NCI-H82 (cell line): ENCODE results near the gene FURIN.
"Not testable (repeated sequence)": the region's sequence is repeated elsewhere in the genome, so short reads cannot be mapped to it uniquely, and the experiment has no call there.

Experiments
- DNase-seq: peaks from one replicate; lab custom pipeline; 2025; lab: John Stamatoyannopoulos, UW

Gene FURIN

DNA sequence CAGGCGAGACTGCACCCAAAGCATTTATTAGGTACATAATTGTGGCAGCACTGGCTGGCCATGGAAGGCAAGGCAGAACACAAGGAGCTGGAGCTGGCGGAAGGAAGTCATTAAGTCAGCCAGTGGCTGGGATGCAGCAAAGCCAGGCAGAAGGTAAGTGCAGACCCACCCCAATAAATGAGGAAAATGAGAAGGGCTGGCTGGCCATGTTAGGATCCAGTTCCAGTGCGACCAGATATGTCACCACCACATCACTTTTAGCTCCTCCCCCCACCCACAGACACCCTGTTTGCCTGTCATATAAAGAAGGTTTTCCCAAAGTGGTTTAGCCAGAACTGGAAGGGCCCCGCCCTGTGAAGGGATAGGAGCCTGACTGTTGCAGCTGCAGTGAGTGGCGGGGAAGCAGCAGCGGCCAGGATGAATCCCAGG, at the start of gene FURIN:
Gene FURIN (plus strand): TSS at position 328 of the 429 bp plus-strand sequence. CDS start 7,153 bp downstream, outside the sequence.
- DNase-seq, result peak; percentile 22

DNA sequence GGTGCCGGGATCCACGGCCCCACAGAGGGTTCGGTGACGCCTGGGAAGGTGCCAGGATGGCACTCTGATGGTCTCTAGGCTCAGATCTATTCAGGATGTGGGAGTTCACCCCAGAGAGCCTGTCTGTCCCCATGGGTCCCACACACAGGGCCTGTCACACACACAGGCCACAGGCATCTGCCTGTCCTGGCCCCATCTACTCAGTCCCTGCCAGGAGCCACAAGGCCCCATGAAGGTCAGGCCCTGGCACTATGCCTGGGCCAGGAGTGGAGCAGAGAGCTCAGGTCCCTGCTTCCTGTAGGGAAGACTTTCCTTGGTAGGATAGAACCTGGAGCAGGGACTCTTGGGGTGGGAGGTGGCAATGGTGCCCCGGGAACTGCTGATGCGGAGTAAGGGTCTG, 49.0 kb upstream of the FURIN start:
- no peak for DNase-seq

DNA sequence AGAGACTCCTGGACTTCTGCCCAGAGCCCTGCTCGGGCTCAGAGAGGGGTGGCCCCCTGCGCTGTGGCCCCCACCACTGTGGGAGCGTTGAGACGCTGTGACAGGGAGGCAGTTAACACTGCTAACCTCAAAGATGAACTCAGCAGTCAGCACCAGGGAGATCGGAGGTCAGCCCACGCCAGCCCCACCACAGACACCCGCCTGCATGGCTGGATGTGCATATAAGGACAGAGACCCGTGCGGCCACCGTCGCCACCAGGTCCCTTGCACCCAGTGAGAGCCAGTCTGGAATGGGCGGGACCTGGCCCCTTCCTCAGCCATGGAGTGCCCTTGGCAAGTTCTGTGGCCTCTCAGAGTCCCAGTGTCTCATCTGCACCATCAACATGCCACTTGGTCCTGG, 48.5 kb upstream of the FURIN start:
- DNase-seq, result no peak

GRCh38 chr15:90820481-90820880, 47.9 kb upstream of the FURIN start:
- no peak for DNase-seq

DNA sequence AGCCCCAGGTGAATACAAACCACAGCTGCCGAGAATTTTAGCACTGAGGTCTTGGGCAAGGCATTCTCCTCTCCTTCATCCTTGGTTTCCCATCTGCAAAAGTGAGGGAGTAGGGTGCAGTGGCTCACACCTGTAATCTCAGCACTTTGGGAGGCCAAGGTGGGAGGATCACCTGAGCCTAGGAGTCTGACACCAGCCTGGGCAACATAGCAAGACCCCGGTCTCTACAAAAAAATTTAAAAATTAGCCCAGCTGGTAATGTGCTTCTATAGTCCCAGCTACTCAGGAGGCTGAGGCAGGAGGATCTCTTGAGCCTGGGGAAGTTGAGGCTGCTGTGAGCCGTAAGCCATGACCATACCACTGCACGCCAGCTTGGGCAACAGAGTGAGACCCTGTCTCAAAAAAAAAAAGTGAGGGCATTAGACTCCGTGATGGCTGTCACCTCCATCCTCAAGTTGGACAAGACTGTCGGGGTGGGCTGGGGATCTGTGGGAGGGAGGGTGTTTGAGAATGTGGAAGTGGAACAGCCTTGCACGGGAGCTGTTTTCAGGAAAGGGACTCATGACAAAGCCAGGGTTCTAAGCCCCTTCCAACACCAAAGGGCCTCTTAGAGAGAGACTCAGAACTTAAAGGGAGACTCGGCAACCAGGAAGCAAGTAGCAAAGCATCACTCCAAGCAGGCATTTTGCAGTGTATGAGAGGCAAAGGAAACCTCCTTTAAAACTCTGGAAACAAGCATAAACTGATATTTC, 46.0 kb upstream of the FURIN start:
- DNase-seq, result no peak

- DNase-seq, result no peak
Observed at GRCh38 chr15:90823455-90823974, 44.9 kb upstream of the FURIN start.

DNA sequence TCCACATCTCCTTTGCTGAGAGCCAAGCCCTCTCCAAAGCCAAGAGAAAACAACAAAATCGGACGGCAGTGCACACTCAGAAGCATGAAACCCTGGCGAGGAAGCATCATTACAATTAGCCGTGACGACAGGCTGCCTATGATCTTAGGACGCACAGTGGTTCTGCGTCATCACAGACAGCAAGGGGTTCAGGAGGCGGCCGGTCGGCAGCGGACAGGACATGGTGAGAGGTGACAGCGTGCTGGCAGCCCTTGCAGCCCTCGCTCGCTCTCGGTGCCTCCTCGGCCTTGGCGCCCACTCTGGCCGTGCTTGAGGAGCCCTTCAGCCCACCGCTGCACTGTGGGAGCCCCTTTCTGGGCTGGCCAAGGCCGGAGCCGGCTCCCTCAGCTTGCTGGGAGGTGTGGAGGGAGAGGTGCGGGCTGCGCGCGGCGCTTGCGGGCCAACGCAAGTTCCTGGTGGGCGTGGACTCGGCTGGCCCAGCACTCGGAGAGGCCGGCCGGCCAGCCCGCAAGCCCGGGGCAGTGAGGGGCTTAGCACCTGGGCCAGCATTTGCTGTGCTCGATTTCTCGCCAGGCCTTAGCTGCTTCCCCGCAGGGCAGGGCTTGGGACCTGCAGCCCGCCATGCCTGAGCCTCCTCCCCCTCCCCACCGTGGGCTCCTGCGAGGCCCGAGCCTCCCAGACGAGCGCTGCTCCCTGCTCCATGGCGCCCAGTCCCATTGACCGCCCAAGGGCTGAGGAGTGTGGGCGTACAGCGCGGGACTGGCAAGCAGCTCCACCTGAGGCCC, 43.1 kb upstream of the FURIN start:
- not testable (repeated sequence) for DNase-seq

DNA sequence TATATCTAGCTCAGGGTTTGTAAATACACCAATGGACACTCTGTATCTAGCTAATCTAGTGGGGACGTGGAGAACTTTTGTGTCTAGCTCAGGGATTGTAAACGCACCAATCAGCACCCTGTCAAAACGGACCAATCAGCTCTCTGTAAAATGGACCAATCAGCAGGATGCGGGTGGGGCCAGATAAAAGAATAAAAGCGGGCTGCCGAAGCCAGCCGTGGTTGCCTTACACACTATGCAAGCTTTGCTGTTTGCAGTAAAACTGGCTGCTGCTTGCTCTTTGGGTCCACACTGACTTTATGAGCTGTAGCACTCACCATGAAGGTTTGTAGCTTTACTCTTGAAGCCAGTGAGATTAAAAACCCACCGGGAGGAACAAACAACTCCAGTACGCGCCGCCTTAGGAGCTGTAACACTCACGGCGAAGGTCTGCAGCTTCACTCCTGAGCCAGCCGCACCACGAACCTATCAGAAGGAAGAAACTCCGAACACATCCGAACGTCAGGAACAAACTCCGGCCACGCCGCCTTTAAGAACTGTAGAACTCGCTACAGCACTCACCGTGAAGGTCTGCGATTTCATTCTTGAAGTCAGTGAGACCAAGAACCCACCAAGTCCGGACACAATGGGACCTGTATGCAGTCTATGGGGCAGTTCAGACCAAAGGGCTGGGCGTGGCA, 42.0 kb upstream of the FURIN start:
- DNase-seq, result not testable (repeated sequence)

DNA sequence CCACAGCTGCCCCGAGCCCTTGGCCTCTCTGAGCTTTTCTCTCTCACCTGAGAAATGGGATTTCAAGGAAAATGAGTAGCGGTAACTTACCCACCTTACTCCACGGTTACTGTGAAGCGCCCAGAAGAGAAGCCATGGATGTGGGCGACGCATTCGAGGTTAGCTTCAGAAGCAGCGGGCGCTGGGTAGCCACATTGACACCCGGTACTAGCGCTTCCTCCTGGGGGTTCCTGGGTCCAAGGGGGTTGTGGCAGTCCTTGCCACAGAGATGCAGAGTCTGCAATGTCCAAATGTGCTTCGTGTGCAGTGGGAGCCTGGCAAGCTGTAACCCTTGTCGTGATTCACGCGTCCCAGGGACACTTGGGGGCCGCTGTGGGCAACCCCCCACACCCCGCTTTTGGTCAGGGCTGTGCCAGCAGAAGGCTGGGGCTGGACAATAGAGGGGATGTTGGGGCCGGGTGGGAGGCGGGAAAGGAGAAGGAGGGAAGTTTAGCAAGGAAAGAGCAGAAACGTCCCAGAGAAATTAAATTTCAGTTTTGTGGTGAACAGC, 41.4 kb upstream of the FURIN start:
- no peak for DNase-seq

DNA sequence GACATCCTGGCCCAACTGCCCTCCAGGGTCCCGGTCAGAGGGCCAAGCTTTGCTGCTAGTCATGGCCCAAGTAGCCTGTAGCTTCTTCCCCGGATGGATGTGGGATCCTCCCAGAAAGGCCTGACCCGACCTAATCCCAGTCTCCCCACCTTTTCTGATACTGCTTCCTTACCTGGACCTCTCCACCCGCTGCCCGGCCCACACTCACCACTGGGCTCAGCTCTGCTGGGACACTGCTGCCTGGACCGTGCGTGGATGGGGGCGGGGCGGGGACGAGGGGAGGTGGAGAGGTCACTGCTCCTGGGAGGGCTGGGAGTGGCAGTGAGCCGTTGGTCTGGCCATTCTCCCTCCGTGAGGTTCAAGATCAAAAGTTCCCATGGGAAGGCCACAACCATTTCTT, 40.3 kb upstream of the FURIN start:
- no peak for DNase-seq

GRCh38 chr15:90829126-90829525, 39.3 kb upstream of the FURIN start:
- no peak for DNase-seq

GRCh38 chr15:90829942-90830440, 38.4 kb upstream of the FURIN start:
- DNase-seq, result no peak

GRCh38 chr15:90834626-90835025, 33.8 kb upstream of the FURIN start:
- DNase-seq, result no peak

DNA sequence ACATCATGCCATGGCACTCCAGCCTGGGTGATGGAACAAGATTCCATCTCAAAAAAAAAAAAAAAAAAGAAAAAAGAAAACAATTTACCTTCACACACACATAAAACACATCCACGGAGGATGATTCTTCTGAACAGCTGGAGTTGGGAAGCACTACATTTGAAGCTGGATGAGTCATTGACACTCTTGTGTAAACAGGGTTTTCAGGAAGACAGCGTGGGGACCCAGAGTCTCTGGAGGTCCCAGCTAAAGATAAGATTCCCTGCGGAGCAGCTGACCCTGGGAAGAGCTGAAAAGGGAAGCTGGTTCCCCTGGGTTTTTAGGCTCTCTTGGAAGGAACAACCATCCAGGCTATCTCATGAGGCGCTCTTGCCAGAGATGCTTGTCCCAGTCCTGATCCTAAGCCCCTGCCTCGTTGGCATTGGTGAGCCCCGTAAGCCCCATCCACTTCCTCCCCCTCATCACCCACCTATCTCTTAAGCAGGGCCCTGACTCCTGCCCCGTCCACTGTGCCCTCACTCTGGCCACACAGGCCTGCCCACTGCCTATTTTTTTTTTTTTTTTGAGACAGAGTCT, 32.0 kb upstream of the FURIN start:
- no peak for DNase-seq

DNA sequence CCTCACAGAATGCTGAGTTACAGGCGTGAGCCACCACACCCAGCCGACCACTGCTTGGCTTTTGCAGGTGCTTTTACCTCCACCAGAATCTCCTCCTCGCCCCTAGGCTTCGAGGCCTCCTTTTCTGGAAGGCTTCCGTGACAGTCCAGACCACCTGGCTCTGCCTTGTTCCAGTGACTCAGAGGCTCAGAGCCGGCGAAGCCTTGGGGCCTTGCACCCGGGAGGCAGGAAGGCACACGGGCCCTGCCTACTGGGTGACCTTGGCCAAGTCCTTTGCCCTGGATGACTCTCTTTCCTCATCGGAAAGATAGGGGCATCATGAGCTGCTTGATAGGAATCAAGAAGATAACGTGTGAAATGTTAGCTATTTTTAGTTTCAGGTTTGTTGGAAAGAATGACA, 31.3 kb upstream of the FURIN start:
- DNase-seq, result no peak

GRCh38 chr15:90838139-90838538, 30.2 kb upstream of the FURIN start:
- DNase-seq, result no peak

DNA sequence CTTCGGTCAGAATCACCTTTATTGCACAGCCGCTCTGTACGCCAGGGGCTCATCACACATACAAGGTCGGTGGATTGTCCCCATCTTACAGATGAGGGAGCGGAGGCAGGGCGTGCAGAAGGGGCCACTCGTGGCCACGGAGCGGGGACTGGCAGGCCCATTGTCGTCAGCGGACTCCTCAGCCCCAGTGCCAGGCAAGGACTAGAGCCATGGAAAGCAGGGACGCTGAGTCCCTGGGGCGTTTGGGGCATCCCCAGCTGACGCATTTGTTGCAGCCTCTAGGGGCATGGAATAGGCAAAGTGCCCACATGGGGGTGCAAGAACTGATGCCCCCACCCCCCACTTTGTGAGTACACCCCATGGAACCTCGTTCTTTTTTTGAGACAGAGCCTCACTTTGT, 29.8 kb upstream of the FURIN start:
- DNase-seq, result no peak

- no peak for DNase-seq
Observed at GRCh38 chr15:90839187-90840071, 29.0 kb upstream of the FURIN start.

DNA sequence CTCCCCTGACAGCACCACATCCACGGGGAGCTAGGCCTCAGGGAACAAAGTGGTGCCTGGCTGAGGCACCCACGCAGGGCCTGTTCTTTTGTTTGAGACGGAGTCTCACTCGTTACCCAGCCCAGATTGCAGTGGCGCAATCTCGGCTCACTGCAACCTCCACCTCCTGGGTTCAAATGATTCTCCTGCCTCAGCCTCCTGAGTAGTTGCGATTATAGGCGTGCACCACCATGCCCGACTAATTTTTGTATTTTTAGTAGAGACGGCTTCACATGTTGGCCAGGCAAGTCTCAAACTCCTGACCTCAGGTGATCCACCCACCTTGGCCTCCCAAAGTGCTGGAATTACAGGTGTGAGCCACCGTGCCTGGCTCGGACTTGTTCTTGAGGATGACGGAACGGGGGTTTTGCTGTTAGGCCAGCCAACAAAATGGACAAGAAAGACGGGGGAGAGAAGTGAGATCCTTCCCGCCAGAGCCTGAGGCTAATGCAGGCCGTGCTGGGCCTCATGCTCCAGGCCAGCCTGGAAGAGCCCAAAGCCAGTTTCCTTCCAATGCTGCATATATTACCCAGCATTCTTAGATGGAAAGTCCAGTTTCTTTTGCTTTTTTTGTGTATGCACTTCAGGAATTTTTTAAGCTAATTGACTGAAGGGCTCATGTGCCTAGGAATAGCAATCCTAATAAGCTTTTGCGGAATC, 28.1 kb upstream of the FURIN start:
- DNase-seq, result no peak

GRCh38 chr15:90840954-90841353, 27.4 kb upstream of the FURIN start:
- DNase-seq, result no peak
